Measurements from ENCODE around the gene SUGT1.
A peak's percentile ranks its signal among the peaks of the same experiment; 100 is the strongest.
"Not testable (repeated sequence)": the region's sequence is repeated elsewhere in the genome, so short reads cannot be mapped to it uniquely, and the experiment has no call there.

SUGT1 gene

DNA sequence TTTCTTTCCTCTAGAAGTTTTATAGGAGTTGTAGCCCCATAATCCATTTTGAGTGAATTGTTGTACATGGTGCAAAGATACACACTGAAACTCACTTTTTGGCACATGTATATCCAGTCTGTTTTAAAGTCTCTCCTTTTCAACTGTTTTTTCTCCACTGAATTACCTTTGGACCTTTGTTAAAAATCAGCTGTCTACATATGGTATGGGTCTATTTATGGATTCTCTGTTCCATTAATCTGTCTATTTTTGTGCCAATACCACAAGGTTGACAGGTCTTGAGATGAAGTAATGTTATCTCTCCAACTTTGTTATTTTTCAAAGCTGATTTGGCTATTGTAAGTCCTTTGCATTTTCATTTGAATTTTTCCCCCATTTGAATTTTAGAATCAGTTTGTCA, 5.7 kb upstream of the SUGT1 start:
- Mint-ChIP-seq H3K36me3 (peaks cover 29% of the 10 kb centered on the region), H3K27ac (no peak overlapping the region), H3K9me3 (no peaks in the 10 kb centered on the region), H3K4me3 (no peak overlapping the region), H3K4me1 (peaks cover 5% of the 10 kb centered on the region)
- DNase-seq (ENCODE audit: low spot score in 2 of 2) (no peak), ATAC-seq (no peak)

DNA sequence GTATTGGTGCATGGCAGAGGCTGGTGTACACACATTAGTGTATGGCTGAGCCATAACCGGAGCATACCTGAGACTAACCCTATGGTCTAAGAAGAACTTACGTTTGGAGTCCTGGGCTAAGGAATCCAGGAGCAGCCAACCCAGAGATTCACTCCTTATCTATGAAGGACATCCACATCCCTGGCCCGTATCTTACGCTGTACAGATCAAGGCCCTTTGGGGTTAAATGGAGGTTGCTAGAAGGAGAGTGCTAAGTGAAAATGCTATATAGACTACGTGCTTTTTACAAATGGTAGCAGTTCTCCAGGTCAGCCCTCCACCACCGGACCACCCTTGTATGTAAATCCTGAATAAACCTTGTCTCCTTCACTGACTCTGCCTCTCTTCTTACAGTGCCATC, 1.9 kb upstream of the SUGT1 start:
- H3K9me3 Mint-ChIP-seq, result no peaks in the 10 kb centered on the region
- no peak overlapping the region for H3K27ac Mint-ChIP-seq
- DNase-seq (ENCODE audit: low spot score in 2 of 2) (no peak), ATAC-seq (no peak)
- H3K4me3 Mint-ChIP-seq, result no peak overlapping the region
- H3K36me3 Mint-ChIP-seq, result peaks cover 29% of the 10 kb centered on the region
- peaks cover 5% of the 10 kb centered on the region for H3K4me1 Mint-ChIP-seq

DNA sequence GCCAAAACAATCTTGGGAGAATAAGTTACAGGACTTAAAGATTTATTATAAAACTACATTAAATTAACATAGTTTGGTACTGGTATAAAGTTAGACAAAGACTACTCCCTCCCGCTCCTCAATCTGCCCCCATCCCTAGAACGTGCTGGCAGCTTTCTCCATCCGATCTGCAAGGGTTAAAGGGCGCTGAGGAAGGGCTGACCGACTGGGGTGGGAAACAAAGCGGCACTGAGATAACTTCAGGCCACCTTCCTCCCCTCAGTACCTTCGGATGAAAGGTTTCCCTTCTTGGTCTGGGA, 790 bp upstream of the SUGT1 start:
- peak; percentile 5 for ATAC-seq
- Mint-ChIP-seq H3K27ac (no peak overlapping the region), H3K36me3 (peaks cover 29% of the 10 kb centered on the region), H3K4me1 (peaks cover 5% of the 10 kb centered on the region), H3K9me3 (no peaks in the 10 kb centered on the region), H3K4me3 (no peak overlapping the region)
- DNase-seq (ENCODE audit: low spot score in 2 of 2), result no peak

DNA sequence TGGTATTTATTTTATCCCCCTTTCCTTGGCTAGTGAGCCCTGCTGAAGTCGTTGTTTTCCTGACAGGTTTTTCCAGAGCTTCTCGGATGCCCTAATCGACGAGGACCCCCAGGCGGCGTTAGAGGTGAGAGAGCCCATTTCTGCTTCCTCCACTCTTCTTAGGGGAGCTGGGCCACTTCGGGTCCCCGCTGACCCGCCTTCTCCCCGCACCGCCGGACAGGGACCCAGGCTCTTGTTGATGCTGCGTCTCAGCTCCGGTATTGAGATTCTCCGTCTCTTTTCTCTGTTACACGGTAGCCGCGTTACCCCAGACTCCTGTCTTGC, 306 bp downstream of the SUGT1 start:
- DNase-seq (ENCODE audit: low spot score in 2 of 2) (no peak), ATAC-seq (peak; percentile 54)
- Mint-ChIP-seq H3K4me1 (peaks cover 5% of the 10 kb centered on the region), H3K9me3 (no peaks in the 10 kb centered on the region), H3K36me3 (peaks cover 29% of the 10 kb centered on the region), H3K4me3 (no peak overlapping the region), H3K27ac (no peak overlapping the region)

DNA sequence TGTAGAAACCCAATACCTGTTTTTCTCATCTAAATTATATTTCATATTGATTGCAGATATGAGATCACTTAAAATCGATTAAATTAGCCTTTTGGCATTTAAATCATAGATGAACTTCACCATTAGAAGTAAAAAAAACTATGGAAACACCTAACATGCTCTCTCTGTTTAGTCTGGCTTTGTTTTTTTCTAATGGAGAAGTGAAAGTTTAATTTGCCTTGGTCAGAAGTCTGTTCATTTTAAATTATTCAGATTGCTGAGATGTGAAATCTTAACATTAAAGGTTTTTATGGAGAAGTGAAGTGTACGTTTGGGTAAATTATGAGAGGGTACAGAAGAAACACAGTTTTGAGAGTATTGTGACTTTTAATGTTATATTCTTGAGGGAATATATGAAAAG, 6.7 kb downstream of the SUGT1 start:
- peaks cover 5% of the 10 kb centered on the region for H3K36me3 Mint-ChIP-seq
- no peaks in the 10 kb centered on the region for H3K9me3 Mint-ChIP-seq
- H3K4me3 Mint-ChIP-seq, result no peak overlapping the region
- H3K4me1 Mint-ChIP-seq, result no peaks in the 10 kb centered on the region
- no peak overlapping the region for H3K27ac Mint-ChIP-seq
- ATAC-seq (no peak), DNase-seq (ENCODE audit: low spot score in 2 of 2) (no peak)

DNA sequence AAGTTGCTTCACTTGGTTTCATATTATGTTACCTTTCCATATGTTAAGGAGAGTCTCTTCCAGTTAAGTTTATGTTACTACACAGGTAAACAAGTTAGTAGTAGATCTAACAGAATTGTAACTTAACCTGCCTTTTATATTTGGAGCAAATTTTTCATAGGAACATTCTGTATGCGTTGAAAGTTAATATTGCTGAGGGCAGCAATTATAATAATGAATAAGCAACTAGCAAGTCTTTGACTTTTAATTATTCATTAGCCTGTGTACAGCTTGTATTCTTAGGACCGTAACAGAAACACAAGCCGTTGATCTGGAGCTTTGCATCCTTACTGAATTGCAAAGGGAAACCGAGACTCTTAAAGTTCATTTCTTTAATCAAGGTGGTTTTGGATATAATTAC, 11.6 kb downstream of the SUGT1 start:
- Mint-ChIP-seq H3K4me1 (peaks cover 10% of the 10 kb centered on the region), H3K4me3 (no peak overlapping the region), H3K36me3 (no peaks in the 10 kb centered on the region), H3K9me3 (no peaks in the 10 kb centered on the region), H3K27ac (no peak overlapping the region)
- ATAC-seq, result no peak
- no peak for DNase-seq (ENCODE audit: low spot score in 2 of 2)

DNA sequence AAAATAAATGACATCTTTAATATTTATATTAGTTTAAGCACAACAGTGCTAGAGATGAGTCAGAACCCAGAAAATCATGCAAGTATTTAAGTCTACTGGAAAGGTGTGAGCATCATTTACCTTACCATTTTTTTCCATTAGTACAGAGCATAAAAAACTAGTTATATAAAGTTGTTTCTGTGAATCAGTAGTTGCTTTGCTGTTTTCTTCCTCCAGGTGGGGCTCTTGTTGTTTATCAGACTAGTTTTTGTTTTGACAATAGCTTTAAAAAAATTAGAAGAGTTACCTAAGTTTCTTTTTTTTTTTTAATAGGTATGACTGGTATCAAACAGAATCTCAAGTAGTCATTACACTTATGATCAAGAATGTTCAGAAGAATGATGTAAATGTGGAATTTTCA, 12.7 kb downstream of the SUGT1 start:
- Mint-ChIP-seq H3K4me3 (no peak overlapping the region), H3K27ac (no peak overlapping the region), H3K36me3 (no peaks in the 10 kb centered on the region), H3K4me1 (peaks cover 10% of the 10 kb centered on the region), H3K9me3 (no peaks in the 10 kb centered on the region)
- DNase-seq (ENCODE audit: low spot score in 2 of 2) (no peak), ATAC-seq (peak; percentile 56)

DNA sequence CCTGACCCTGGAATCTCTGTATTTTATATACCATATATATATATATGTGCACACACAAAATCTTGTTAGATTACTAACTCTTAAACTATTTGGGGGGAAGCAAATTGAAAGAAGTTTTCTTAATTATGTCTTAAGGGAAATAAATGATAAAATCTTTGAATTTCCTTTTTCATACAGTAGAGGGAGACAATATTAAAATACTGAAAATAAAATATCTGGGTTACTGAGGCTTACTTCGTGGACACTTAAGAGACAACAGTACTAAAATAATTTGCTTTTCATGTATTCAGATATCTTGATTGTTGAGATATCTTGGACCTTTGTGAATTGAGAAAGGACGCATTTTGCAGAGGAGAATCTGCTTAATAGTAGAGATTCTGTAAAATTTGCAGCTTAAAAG, 17.0 kb downstream of the SUGT1 start:
- no peak for ATAC-seq
- peaks cover 10% of the 10 kb centered on the region for H3K4me1 Mint-ChIP-seq
- no peak overlapping the region for H3K4me3 Mint-ChIP-seq
- DNase-seq (ENCODE audit: low spot score in 2 of 2), result no peak
- no peaks in the 10 kb centered on the region for H3K9me3 Mint-ChIP-seq
- H3K27ac Mint-ChIP-seq, result no peak overlapping the region
- peaks cover 30% of the 10 kb centered on the region for H3K36me3 Mint-ChIP-seq

DNA sequence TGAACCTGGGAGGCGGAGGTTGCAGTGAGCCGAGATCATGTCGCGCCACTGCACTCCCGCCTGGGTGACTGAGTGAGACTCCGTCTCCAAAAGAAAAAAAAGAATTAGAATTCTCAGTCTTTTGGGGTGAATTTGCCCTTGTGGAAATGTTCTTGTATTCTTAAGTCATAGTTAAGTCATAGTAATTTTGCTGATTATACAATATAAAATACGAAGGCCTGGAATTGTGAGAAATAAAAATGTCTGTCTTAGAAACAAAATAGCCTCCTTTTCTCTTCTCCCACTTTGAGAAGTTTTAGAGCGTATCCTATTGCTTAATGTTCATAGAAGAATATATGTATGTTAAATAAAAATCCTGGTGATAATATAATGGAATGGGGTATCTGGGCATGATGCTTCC, 18.1 kb downstream of the SUGT1 start:
- ATAC-seq (no peak), DNase-seq (ENCODE audit: low spot score in 2 of 2) (no peak)
- Mint-ChIP-seq H3K9me3 (no peaks in the 10 kb centered on the region), H3K4me1 (peaks cover 10% of the 10 kb centered on the region), H3K27ac (no peak overlapping the region), H3K36me3 (peaks cover 36% of the 10 kb centered on the region), H3K4me3 (no peak overlapping the region)

DNA sequence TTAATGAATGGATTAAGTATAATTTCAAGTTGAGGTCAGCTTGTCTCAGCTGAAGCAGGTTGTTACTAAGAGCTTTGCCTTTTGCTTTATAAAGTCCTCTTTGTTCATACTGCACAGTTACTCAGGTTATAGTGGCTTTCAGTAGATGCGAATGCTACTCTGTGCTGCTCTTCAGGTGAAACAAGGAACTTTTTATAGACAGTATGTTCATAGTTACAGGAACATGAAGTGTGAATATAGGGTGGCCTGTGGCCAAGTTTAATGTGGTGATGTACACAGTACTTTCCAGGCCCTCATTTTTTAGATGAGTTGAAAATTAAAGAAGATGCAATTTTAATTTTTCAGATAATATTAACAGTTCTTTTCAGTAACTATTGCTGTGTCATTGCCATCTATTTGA, 20.8 kb downstream of the SUGT1 start:
- Mint-ChIP-seq H3K36me3 (peaks cover 63% of the 10 kb centered on the region), H3K4me3 (no peak overlapping the region)

DNA sequence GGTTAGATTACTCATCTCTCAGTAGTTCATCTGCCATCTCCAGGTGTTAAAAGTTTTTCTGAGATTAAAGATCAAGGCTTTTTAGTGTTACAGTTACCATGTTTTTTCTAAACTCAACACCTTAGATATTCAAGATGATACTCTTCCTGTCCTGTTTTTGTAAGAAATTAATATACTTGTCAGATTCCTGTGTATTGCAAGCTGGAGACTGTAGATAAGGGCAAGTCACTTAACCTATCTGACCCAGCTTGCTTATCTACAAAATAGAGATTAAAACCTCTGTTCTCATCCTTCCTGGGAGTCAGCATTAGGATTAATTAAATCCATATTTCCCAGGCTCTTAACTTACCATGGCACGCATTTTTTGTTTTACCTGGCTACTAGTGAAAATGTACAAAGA, 25.2 kb downstream of the SUGT1 start:
- peak overlapping the region; percentile 68 for H3K27ac Mint-ChIP-seq
- H3K36me3 Mint-ChIP-seq, result peaks cover 93% of the 10 kb centered on the region
- no peak overlapping the region for H3K4me3 Mint-ChIP-seq
- H3K4me1 Mint-ChIP-seq, result no peaks in the 10 kb centered on the region
- H3K9me3 Mint-ChIP-seq, result no peaks in the 10 kb centered on the region
- DNase-seq (ENCODE audit: low spot score in 2 of 2), result no peak
- ATAC-seq, result no peak

More for the DNA sequence above, 20.8 kb downstream of the SUGT1 start:
- Mint-ChIP-seq H3K4me1 (no peaks in the 10 kb centered on the region), H3K9me3 (no peaks in the 10 kb centered on the region), H3K27ac (no peak overlapping the region)
- ATAC-seq (no peak), DNase-seq (ENCODE audit: low spot score in 2 of 2) (no peak)

DNA sequence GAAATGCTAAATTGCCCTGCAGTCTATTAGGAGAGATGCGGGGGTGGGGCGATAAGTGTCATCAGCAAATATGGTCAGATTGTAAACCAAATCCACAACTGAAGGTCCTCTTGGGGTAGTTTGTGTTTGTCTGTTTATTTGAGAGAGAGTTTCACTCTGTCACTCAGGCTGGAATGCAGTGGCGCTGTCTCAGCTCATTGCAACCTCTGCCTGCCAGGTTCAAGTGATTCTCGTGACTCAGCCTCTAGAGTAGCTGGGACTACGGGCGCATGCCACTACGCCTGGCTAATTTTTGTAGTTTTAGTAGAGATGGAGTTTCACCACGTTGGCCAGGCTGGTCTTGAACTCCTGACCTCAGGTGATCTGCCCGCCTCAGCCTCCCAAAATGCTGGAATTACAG, 33.2 kb downstream of the SUGT1 start:
- not testable (repeated sequence) for H3K4me3 Mint-ChIP-seq; H3K9me3 Mint-ChIP-seq; H3K4me1 Mint-ChIP-seq; DNase-seq (ENCODE audit: low spot score in 2 of 2); ATAC-seq; H3K27ac Mint-ChIP-seq
- H3K36me3 Mint-ChIP-seq, result peaks cover 93% of the 10 kb centered on the region

DNA sequence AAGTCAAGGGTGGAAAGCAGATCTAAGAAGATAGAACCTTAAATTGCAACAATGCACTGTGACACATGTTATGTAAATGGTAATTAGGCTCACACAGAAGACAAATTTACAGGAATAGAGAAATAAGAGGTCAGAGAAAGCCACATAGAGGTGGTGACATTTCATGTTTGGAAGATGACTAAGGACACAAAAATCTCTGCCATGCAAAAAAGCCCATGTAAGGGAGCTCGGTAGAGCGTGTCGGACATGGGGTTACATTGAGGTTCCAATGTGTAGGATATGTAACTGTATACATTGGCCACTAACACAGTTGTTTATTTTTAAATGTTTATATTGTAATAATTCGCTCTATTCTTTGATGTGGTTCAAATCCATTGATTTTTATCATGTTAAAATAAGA, 33.7 kb downstream of the SUGT1 start:
- DNase-seq (ENCODE audit: low spot score in 2 of 2) (no peak), ATAC-seq (no peak)
- Mint-ChIP-seq H3K27ac (no peak overlapping the region), H3K9me3 (no peaks in the 10 kb centered on the region), H3K4me3 (no peak overlapping the region), H3K36me3 (peaks cover 90% of the 10 kb centered on the region), H3K4me1 (no peaks in the 10 kb centered on the region)

DNA sequence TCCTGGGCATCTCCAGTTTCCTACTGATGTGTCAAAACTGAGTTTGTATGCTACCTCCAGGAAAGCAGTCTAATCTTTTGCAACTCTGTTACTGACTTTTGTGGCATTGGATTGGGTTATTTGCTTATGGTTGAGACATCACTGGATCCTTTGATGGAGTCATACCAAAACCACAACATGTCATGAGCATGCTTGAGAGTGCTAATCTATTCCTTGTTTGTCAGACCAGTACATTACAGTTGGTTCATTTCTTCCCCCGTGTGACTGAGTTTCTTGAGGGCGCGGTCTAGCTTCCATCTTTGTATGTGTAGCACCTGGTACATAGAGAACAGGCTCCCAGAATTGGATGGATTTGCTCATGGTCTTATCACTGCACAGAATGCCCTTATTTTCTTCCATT, 43.2 kb downstream of the SUGT1 start:
- Mint-ChIP-seq H3K4me1 (no peaks in the 10 kb centered on the region), H3K4me3 (no peak overlapping the region), H3K27ac (peak overlapping the region; percentile 14), H3K9me3 (no peaks in the 10 kb centered on the region), H3K36me3 (peaks cover 13% of the 10 kb centered on the region)
- DNase-seq (ENCODE audit: low spot score in 2 of 2), result peak in 1 of 2 donors; percentile 51
- ATAC-seq, result peak; percentile 98

DNA sequence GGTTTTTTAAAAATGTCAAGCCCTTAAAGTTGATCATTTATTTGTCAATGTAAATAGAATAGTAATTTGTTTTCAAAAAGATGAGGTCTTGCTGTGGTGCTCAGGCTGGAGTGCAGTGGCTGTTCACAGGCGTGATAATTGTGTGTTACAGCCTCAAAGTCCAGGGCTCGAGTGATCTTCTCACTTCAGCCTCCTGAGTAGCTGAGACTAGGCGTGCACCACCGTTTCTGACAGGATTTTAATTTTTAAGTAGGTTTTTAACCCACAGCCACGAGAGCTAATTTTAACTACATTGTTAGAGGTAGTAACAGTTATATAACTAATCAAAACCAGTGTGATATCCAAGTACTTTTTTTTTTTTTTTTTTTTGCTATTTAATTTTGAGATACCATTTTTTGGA, 43.9 kb downstream of the SUGT1 start:
- Mint-ChIP-seq H3K4me1 (no peaks in the 10 kb centered on the region), H3K36me3 (peaks cover 8% of the 10 kb centered on the region), H3K4me3 (no peak overlapping the region), H3K9me3 (no peaks in the 10 kb centered on the region), H3K27ac (no peak overlapping the region)
- ATAC-seq (no peak), DNase-seq (ENCODE audit: low spot score in 2 of 2) (no peak)

DNA sequence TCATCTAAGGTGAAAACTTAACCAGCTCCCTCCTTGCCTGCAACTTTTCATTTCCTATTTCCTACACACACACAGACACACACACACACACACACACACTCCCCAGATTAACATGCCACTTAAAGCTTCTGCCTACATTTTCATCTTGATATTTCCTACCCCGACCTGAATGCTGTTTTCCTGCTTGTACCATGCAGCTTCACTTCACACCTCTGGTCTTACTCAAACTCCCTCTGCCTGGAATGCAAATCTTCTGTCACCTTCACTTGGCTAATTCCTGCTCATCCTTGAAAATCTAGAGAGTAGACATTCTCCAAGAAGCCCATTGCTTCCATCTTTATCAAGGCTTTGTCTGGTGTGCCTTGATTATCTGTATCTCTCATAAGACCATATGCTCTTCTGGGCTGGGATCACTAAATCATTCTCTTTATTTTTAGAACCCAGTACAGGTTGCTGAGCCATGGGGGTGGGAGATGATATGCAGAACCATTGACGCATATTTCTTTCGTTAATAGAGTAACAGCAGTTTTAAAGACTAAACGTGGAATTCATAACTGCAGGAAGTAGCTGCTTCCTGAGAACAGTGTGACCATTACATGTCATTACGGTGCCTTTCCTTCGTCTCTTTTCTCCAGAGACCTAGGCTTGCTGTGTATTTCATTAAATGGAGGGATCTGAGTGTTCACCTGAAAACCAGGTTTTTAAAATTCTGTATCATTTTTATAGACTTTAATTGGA, 49.3 kb downstream of the SUGT1 start:
- no peaks in the 10 kb centered on the region for H3K4me1 Mint-ChIP-seq
- no peak overlapping the region for H3K4me3 Mint-ChIP-seq
- H3K9me3 Mint-ChIP-seq, result no peaks in the 10 kb centered on the region
- peaks cover 6% of the 10 kb centered on the region for H3K36me3 Mint-ChIP-seq
- DNase-seq (ENCODE audit: low spot score in 2 of 2), result no peak
- no peak for ATAC-seq
- H3K27ac Mint-ChIP-seq, result no peak overlapping the region

DNA sequence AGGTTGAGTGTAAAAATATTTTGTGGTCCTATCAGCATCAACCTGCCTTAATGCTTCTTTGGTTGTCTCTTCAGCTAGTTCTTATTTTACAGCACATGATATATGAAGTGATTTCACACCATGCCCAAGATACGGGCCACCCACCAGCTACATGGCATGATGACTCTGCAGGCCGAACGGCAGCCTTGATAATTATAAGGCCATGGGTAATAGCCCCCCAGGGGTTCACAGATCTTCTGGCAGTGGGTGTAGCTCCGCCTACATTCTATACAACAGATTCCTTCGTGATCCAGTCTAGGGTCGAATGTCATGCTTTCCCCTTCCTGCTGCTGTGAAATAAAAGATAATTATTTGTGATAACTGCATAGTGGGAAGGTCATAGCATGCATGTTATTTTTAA, 50.8 kb downstream of the SUGT1 start:
- Mint-ChIP-seq H3K4me3 (no peak overlapping the region), H3K36me3 (peaks cover 1% of the 10 kb centered on the region), H3K4me1 (no peaks in the 10 kb centered on the region), H3K27ac (no peak overlapping the region), H3K9me3 (no peaks in the 10 kb centered on the region)
- ATAC-seq (no peak), DNase-seq (ENCODE audit: low spot score in 2 of 2) (no peak)
